Measurements from ENCODE around the gene LTA4H.
"Not testable (repeated sequence)": the region's sequence is repeated elsewhere in the genome, so short reads cannot be mapped to it uniquely, and the experiment has no call there.

The LTA4H gene

GRCh38 chr12:95988506-95989275, 46.7 kb downstream of the LTA4H start:
- DNase-seq, result no peak

- no peak for DNase-seq
These were observed 48.5 kb downstream of the LTA4H start for GRCh38 chr12:95986635-95987570.

DNA sequence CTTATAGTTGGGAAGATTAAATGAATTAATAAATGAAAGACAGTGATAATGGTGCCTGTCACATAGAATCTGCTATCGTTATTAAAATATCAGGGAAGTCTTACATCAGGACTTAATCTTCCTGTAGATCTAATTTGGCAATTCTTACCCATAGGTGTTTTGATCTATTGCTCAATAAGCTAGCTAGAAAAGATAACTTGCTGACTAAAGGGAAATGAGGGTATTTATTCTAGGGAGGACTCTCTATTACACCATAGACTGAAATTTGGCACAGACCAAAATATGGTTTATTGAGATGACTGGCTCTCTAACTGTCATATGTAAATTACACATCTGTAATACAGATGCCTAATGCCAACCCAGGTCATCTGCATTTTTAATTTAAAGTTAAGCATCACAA, 50.7 kb downstream of the LTA4H start:
- DNase-seq, result no peak

DNA sequence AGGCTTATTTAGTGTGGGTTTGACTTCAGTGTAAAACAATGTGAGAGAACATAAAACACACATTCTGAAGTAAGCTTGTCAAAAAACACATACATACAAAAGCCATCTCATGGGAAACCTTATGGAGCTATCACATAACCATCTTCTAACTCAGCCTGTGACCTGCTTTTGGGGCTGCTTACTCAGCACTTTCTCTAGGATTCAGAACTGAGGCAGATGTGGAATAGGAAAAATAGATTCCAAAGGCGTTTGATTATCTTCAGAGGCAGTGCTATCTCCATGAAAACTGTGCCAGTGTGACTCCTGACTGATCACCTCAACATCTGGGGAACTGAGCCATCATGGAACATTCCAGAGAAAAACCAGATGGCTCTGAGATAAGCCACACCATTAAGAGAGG, 52.8 kb downstream of the LTA4H start:
- no peak for DNase-seq

DNA sequence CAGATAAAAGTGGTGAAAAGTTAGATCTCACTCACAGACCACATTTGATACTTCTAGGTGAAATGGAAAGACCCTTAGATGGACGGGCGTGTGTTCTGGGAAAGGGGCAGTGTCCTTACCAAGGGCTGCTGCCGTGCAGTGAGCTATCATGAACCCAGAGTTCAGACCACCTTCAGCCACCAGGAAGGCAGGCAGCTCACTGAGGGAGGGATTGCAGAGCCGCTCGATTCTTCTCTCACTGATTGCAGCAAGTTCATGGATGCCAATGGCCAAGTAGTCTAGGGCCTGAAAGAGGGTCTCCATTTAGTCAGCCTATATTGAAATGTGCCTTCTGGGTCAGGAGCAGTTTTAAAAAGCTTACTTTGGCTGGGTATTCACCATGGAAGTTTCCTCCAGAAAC, 55.0 kb downstream of the LTA4H start:
- no peak for DNase-seq

DNA sequence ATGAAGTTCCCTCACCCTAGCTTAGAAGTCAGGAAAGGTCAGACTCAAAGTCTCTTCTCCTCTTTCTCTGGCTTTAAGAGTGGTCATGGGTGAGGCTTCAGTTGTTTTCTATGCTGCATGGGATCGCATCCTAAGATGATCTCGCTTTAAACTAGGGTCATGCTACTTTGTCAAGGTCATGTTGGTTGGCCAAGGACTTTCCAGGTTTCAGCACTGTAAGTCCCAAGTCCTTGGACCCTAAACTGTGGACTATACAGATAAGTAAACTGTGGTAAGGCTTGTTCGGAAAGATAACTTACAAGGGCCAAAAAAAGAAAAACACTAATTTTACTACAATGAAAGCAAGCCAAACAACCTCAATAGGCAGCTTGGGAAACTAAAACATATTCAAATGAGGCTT, 56.6 kb downstream of the LTA4H start:
- DNase-seq, result no peak

GRCh38 chr12:95978351-95978750, 57.0 kb downstream of the LTA4H start:
- no peak for DNase-seq

DNA sequence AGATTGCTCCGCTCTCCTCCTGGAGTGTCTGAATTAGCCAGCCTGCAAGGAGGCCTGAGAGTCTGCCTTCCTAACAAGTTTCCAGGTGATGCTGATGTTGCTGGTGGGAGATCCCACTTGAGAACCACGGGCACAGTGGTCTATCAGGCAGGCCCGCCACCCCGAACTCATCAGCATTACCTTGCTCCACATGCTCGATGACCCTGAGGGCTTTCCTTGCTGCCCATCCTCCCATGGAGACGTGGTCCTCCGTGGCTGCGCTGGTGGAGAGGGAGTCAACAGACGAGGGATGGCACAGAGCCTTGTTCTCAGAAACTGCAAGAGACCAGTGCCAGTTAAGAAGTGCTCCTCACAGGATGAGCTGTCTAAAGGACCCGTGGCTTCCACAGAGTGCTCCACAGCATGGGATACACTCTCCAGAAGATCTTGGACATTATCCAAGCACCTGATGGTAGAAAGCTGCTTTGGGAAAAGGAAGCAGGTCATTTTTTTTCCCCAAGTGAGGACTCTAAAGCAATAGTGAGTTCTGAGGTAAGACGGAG, 57.6 kb downstream of the LTA4H start:
- DNase-seq, result no peak

- no peak for DNase-seq
These were observed 59.0 kb downstream of the LTA4H start for GRCh38 chr12:95976416-95976832.

DNA sequence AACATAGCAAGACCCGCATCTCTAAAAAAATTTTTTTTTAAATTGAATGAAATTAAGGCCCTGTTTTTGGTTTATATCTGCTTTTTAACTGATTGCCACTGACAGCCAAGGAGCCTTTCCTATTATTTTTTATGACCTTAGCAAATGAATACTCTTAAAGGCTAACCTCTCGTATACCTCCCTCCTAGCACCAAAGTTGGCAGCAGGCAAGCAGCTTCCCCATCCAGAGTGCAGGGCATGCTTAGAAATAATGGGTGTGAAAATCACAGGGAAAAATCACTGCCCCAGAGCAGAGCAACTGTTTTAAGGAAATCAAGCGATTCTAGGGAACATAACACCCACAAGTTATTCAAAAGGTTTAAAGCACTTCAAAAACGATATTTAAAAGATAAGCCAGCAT, 59.9 kb downstream of the LTA4H start:
- DNase-seq, result no peak

DNA sequence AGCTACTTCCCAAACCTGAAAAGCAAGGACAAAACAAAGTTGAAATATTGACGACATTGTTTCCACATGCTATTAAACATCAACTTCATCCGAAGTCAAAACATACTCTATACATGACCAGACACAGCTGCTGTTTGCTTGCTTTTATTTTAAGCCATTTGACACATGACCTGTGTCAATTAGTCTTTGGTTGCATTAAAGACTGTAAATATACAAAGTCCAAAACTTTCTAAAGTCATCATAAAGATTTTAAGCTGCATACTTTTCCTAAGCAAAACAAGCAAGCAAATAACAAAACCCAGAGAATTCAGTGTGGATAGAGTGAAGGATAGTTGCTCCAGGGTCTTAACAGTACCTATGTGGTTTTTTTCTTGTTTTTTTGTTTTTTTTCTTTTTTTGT, 61.0 kb downstream of the LTA4H start:
- no peak for DNase-seq

DNA sequence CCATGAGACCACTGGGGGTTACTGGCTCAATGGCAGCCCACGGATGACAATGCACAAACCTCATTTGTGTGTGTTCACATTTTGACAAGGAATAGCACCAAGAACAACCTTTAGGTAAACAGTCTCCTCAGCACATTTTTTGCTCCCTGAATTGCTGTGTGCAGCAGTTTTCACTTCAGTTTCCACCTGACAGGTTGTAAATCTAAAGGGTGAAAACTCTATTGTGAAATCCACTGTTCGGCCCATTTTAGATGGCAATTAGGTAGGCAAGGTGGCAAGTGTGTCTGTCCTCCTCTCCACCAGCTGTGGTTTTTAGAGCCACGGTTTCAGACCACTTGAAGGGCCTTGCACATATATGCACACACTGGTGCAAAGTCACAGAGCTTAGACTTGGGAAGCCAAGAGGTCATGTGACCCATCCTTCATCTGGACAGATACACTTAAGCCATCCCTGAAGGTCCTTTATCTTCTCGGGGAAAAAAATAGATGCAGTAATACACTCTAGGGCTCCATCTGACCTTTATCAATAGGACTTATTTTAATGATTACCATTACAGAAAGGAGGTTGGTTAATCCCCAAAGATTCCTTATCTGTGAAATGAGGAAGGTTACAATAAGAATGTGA, 62.4 kb downstream of the LTA4H start:
- DNase-seq, result no peak

GRCh38 chr12:95970905-95971304, 64.5 kb downstream of the LTA4H start:
- no peak for DNase-seq

GRCh38 chr12:95969116-95969515, 66.3 kb downstream of the LTA4H start:
- DNase-seq, result not testable (repeated sequence)

GRCh38 chr12:95967301-95967700, 68.1 kb downstream of the LTA4H start:
- DNase-seq, result no peak

- DNase-seq, result no peak
These were observed 69.0 kb downstream of the LTA4H start for GRCh38 chr12:95966287-95966870.

- DNase-seq, result no peak
These were observed 72.3 kb downstream of the LTA4H start for GRCh38 chr12:95963096-95963495.

- DNase-seq, result no peak
These were observed 73.2 kb downstream of the LTA4H start for GRCh38 chr12:95962222-95962621.

DNA sequence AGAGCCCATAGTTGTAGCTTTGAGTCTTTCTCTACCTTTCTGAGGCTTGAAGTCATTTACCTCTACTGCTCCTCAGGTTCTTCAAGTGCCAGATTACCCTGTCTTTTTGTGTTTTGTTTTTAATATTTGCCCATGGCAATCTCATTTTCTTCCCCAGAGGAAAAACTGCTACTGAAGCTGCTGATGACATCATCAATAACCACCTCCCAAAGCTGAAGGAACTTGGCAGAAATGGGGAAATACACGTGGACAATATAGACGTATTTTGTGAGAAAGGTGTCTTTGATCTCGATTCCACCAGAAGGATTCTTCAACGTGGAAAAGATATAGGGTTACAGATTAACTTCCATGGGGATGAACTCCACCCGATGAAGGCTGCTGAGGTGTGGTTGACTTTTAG, 75.1 kb downstream of the LTA4H start:
- DNase-seq, result no peak

- no peak for DNase-seq
These were observed 76.3 kb downstream of the LTA4H start for GRCh38 chr12:95959107-95959506.

DNA sequence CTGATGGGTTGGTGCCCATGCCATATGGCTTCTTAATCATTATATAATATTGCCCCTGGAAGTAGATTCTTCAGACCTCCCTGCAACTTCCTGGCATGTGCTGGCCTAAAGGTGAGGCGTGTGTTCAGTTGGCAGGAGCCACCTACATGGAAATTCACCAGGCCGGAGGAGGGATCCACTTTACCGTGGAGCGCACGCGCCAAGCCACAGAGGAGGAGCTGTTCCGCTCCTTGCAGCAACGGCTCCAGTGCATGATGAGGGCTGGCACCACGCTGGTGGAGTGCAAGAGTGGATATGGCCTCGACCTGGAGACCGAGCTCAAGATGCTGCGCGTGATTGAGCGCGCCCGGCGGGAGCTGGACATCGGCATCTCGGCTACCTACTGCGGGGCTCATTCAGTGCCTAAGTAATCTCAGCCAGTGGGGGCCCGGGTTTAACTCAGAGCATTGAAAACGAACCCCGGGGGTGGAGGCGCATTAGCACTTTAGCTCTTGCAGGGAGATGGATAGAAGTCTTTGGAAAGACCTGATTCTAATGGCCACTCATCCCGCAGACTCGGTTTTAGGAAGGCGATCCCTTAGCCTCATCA, 78.7 kb downstream of the LTA4H start:
- DNase-seq, result no peak

- DNase-seq, result no peak
These were observed 79.7 kb downstream of the LTA4H start for GRCh38 chr12:95955549-95956159.

Measured in DMS153 (cell line).